Kidney epithelial cell (primary cell): ENCODE results near the gene SLC25A18. TPM values are rescaled to one million over a fixed set of nuclear protein-coding genes. Genes with fewer than 3 reads are reported as not detected.

Experiments used
- DNase-seq: peaks from one replicate; pipeline ENCODE4 v3.0.0-alpha.2; 2010; ENCODE audit warnings: low read depth
- H3K27me3 ChIP-seq: 2 replicates; pipeline ENCODE4 v1.6.0; 2011; ENCODE audit warnings: low read length; ENCODE audit not compliant: control insufficient read depth, insufficient read depth
- H3K36me3 ChIP-seq: 2 replicates; pipeline ENCODE4 v1.5.1; 2011; ENCODE audit warnings: low read length; ENCODE audit not compliant: control insufficient read depth, insufficient read depth
- H3K4me3 ChIP-seq: 2 replicates; pipeline ENCODE4 v1.5.1; 2011; ENCODE audit warnings: low read depth, mild to moderate bottlenecking, control low read depth, low read length
- total RNA-seq: library from RNA; depleted of rRNA; stranded (reverse); fragments of >200 nt; gene quantifications from 2 replicates; pipeline ENCODE4 v1.2.3, GENCODE V29; 2015
- TF ChIP-seq, protein P1 (sequence below): IDR thresholded peaks from 2 replicates; pipeline ENCODE4 v1.5.1; 2011; ENCODE audit warnings: mild to moderate bottlenecking, moderate library complexity, low read length, control low read depth, inconsistent platforms; ENCODE audit not compliant: insufficient read depth, poor library complexity, severe bottlenecking

The SLC25A18 gene
- total RNA-seq, 1 donor from 2014 or later = 0.08 TPM

DNA sequence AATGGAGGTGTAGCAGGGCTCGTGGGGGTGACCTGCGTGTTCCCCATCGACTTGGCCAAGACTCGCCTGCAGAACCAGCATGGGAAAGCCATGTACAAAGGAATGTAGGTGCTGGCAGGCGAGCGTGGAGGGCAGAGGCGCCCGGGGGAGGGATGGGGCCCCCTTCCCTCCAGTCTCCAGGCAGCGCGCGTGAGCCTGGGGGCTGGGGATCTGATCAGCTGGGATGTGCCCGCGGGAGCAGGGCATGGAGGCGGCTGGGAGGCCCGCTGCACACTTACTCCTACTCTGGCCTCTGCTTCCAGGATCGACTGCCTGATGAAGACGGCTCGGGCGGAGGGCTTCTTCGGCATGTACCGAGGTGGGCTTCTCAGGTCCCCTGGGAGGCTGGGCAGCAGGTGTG, 17.8 kb downstream of the SLC25A18 start:
- TF ChIP-seq, protein P1, sequence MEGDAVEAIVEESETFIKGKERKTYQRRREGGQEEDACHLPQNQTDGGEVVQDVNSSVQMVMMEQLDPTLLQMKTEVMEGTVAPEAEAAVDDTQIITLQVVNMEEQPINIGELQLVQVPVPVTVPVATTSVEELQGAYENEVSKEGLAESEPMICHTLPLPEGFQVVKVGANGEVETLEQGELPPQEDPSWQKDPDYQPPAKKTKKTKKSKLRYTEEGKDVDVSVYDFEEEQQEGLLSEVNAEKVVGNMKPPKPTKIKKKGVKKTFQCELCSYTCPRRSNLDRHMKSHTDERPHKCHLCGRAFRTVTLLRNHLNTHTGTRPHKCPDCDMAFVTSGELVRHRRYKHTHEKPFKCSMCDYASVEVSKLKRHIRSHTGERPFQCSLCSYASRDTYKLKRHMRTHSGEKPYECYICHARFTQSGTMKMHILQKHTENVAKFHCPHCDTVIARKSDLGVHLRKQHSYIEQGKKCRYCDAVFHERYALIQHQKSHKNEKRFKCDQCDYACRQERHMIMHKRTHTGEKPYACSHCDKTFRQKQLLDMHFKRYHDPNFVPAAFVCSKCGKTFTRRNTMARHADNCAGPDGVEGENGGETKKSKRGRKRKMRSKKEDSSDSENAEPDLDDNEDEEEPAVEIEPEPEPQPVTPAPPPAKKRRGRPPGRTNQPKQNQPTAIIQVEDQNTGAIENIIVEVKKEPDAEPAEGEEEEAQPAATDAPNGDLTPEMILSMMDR = no peak
- DNase-seq = no peak
- peaks cover 3% of the 10 kb centered on the region for H3K27me3 ChIP-seq
- no peaks in the 10 kb centered on the region for H3K36me3 ChIP-seq
- no peak overlapping the region for H3K4me3 ChIP-seq

DNA sequence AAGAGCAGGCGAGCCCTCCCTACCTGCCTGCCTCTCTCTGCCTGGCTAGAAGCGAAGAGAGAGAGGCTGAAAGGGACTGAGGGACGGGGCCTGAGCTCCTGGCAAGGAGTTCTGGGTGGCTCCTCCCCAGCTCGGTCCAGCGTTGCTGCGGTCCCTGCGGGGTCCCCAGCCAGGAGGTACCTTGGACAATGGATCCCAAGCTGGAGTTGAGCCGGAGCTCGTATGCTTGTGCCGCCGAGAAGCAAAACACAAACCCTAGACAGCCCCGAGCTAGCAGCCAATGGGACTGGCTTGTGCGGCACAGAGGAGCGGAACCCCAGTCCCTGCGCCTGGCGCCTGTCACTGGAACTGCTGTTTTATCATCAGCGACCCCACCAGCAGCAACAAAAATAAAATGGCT, 18.3 kb downstream of the SLC25A18 start:
- Histone ChIP-seq H3K36me3 (no peaks in the 10 kb centered on the region), H3K4me3 (no peak overlapping the region), H3K27me3 (peaks cover 3% of the 10 kb centered on the region)
- DNase-seq = no peak
- TF ChIP-seq, protein P1 = no peak

DNA sequence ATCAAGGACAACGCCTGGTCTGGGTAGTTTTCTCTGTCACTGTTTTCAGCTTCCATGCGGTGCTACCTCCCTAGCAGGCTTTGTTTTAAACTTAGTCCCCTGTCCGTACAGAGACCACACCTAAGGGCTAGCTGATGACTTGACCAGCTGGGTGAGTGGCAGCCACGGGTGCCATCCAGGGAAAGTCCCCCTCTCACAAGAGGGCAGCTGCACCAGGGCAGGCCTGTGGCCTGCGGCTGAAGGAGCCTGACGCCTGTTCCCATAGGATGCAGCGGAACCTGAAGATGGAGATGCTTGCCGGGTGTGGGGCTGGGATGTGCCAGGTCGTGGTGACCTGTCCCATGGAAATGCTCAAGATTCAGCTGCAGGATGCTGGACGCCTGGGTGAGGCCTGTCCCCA, 19.9 kb downstream of the SLC25A18 start:
- no peaks in the 10 kb centered on the region for H3K36me3 ChIP-seq
- no peak overlapping the region for H3K4me3 ChIP-seq
- TF ChIP-seq, protein P1 = no peak
- H3K27me3 ChIP-seq = peaks cover 3% of the 10 kb centered on the region
- DNase-seq = no peak

- H3K36me3 ChIP-seq = no peaks in the 10 kb centered on the region
Measured at GRCh38 chr22:17586831-17587440, 23.6 kb downstream of the SLC25A18 start.

DNA sequence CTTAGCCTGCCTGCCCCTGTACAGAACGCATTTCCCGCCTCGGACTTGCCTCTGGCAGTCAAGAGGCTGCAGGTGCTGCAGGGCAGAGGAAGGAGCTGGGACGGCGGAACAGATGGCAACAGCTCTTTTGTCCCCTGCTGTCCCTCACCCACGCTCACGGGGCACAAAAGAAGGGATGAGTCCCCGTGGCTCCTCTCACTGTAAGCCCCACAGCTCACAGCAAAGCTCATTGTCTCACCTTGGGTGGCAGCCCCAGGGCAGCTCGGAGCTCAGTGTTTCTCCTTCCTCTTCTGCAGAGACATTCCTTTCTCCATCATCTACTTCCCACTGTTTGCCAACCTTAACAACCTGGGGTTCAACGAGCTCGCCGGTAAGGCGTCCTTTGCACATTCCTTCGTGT, 24.3 kb downstream of the SLC25A18 start:
- DNase-seq = no peak
- Histone ChIP-seq H3K4me3 (no peak overlapping the region), H3K27me3 (no peaks in the 10 kb centered on the region), H3K36me3 (peaks cover 3% of the 10 kb centered on the region)
- TF ChIP-seq, protein P1 = no peak

More at GRCh38 chr22:17586831-17587440, 23.6 kb downstream of the SLC25A18 start:
- Histone ChIP-seq H3K4me3 (no peak overlapping the region), H3K27me3 (no peaks in the 10 kb centered on the region)
- no peak for DNase-seq
- TF ChIP-seq, protein P1 = no peak

- no peak overlapping the region for H3K4me3 ChIP-seq
- TF ChIP-seq, protein P1 = no peak
- DNase-seq = no peak
Measured at GRCh38 chr22:17588606-17589005, 25.3 kb downstream of the SLC25A18 start.

More at GRCh38 chr22:17588606-17589005, 25.3 kb downstream of the SLC25A18 start:
- peaks cover 3% of the 10 kb centered on the region for H3K36me3 ChIP-seq
- H3K27me3 ChIP-seq = no peaks in the 10 kb centered on the region
